GM19467 (cell line): ENCODE measurements around the gene NLGN1.

ENCODE experiments used
- ATAC-seq: cut with Tn5 transposase; IDR thresholded peaks from one replicate; pipeline ENCODE4 v1.9.1; 2021; ENCODE audit warnings: mild to moderate bottlenecking, moderate library complexity; ENCODE audit not compliant: unreplicated experiment

NLGN1 gene

GRCh38 chr3:173945806-173946205 lies 548.3 kb downstream of the NLGN1 start:
- no peak for ATAC-seq

GRCh38 chr3:173954647-173955046 lies 557.1 kb downstream of the NLGN1 start:
- ATAC-seq, result no peak

GRCh38 chr3:173957646-173958045 lies 560.1 kb downstream of the NLGN1 start:
- no peak for ATAC-seq

- ATAC-seq, result no peak
Observed at GRCh38 chr3:173958805-173959204, 561.3 kb downstream of the NLGN1 start.

- ATAC-seq, result no peak
Observed at GRCh38 chr3:173970281-173970680, 572.7 kb downstream of the NLGN1 start.

GRCh38 chr3:173976281-173976680 lies 578.7 kb downstream of the NLGN1 start:
- ATAC-seq, result no peak

GRCh38 chr3:173977747-173978146 lies 580.2 kb downstream of the NLGN1 start:
- ATAC-seq, result no peak

- ATAC-seq, result no peak
Observed at GRCh38 chr3:173983343-173983742, 585.8 kb downstream of the NLGN1 start.

GRCh38 chr3:173986861-173987410 lies 589.4 kb downstream of the NLGN1 start:
- ATAC-seq, result no peak

- no peak for ATAC-seq
Observed at GRCh38 chr3:173988909-173989308, 591.4 kb downstream of the NLGN1 start.

- no peak for ATAC-seq
Observed at GRCh38 chr3:173992416-173992815, 594.9 kb downstream of the NLGN1 start.

GRCh38 chr3:173993299-173993698 lies 595.8 kb downstream of the NLGN1 start:
- ATAC-seq, result no peak

GRCh38 chr3:174000675-174001074 lies 603.1 kb downstream of the NLGN1 start:
- ATAC-seq, result no peak

GRCh38 chr3:174002543-174002942 lies 605.0 kb downstream of the NLGN1 start:
- ATAC-seq, result no peak

GRCh38 chr3:174010907-174011306 lies 613.4 kb downstream of the NLGN1 start:
- no peak for ATAC-seq

GRCh38 chr3:174016186-174016585 lies 618.6 kb downstream of the NLGN1 start:
- no peak for ATAC-seq

GRCh38 chr3:174020156-174020555 lies 622.6 kb downstream of the NLGN1 start:
- ATAC-seq, result no peak

GRCh38 chr3:174023421-174023820 lies 625.9 kb downstream of the NLGN1 start:
- ATAC-seq, result no peak

GRCh38 chr3:174028673-174029072 lies 631.1 kb downstream of the NLGN1 start:
- ATAC-seq, result no peak

- no peak for ATAC-seq
Observed at GRCh38 chr3:174035328-174035886, 637.9 kb downstream of the NLGN1 start.

- no peak for ATAC-seq
Observed at GRCh38 chr3:174046311-174046710, 648.8 kb downstream of the NLGN1 start.

GRCh38 chr3:174049472-174049871 lies 651.9 kb downstream of the NLGN1 start:
- no peak for ATAC-seq

GRCh38 chr3:174051191-174051590 lies 653.6 kb downstream of the NLGN1 start:
- ATAC-seq, result no peak
